Measurements from ENCODE around the gene IRF7.

Gene IRF7

GRCh38 chr11:590997-591396 lies 24.8 kb downstream of the IRF7 start:
- no peak for DNase-seq (ENCODE audit: low read depth, low spot score)
- no peak for TF ChIP-seq EZH2 (IDR thresholded peaks at IDR 0.05)
- no peak for TF ChIP-seq FOXP2 (optimal IDR thresholded peaks at IDR 0.05; ENCODE audit: control extremely low read depth, extremely low read length, insufficient read depth)
- no peak for TF ChIP-seq POLR2AphosphoS5 (IDR thresholded peaks at IDR 0.05; ENCODE audit: borderline replicate concordance, low read depth, low read length)
- Histone ChIP-seq H3K9me3 (ENCODE audit: low read depth, low read length) (no peaks in the 10 kb centered on the region), H3K36me3 (ENCODE audit: insufficient read depth, low read length) (peaks cover 84% of the 10 kb centered on the region), H3K4me3 (no peak overlapping the region), H3K9ac (ENCODE audit: insufficient read length) (no peak overlapping the region), H3K27ac (no peak overlapping the region)

GRCh38 chr11:589798-590197 lies 26.0 kb downstream of the IRF7 start:
- H3K4me3 ChIP-seq, result no peak overlapping the region
- no peaks in the 10 kb centered on the region for H3K9me3 ChIP-seq (ENCODE audit: low read depth, low read length)
- no peak overlapping the region for H3K9ac ChIP-seq (ENCODE audit: insufficient read length)
- no peak for DNase-seq (ENCODE audit: low read depth, low spot score)
- no peak overlapping the region for H3K27ac ChIP-seq
- TF ChIP-seq EZH2 (IDR thresholded peaks at IDR 0.05), result no peak
- no peak for TF ChIP-seq POLR2AphosphoS5 (IDR thresholded peaks at IDR 0.05; ENCODE audit: borderline replicate concordance, low read depth, low read length)
- TF ChIP-seq FOXP2 (optimal IDR thresholded peaks at IDR 0.05; ENCODE audit: control extremely low read depth, extremely low read length, insufficient read depth), result no peak
- H3K36me3 ChIP-seq (ENCODE audit: insufficient read depth, low read length), result peaks cover 78% of the 10 kb centered on the region

- H3K36me3 ChIP-seq (ENCODE audit: insufficient read depth, low read length), result peaks cover 72% of the 10 kb centered on the region
- TF ChIP-seq POLR2AphosphoS5 (IDR thresholded peaks at IDR 0.05; ENCODE audit: borderline replicate concordance, low read depth, low read length), result no peak
- no peak for TF ChIP-seq EZH2 (IDR thresholded peaks at IDR 0.05)
- no peak for TF ChIP-seq FOXP2 (optimal IDR thresholded peaks at IDR 0.05; ENCODE audit: control extremely low read depth, extremely low read length, insufficient read depth)
- DNase-seq (ENCODE audit: low read depth, low spot score), result no peak
- H3K4me3 ChIP-seq, result no peak overlapping the region
- no peak overlapping the region for H3K9ac ChIP-seq (ENCODE audit: insufficient read length)
- H3K9me3 ChIP-seq (ENCODE audit: low read depth, low read length), result no peaks in the 10 kb centered on the region
- H3K27ac ChIP-seq, result no peak overlapping the region
Observed at GRCh38 chr11:587978-588380, 27.8 kb downstream of the IRF7 start.

GRCh38 chr11:587546-587945 lies 28.2 kb downstream of the IRF7 start:
- H3K36me3 ChIP-seq (ENCODE audit: insufficient read depth, low read length), result peaks cover 67% of the 10 kb centered on the region
- TF ChIP-seq FOXP2 (optimal IDR thresholded peaks at IDR 0.05; ENCODE audit: control extremely low read depth, extremely low read length, insufficient read depth), result no peak
- no peak for TF ChIP-seq POLR2AphosphoS5 (IDR thresholded peaks at IDR 0.05; ENCODE audit: borderline replicate concordance, low read depth, low read length)
- no peak for TF ChIP-seq EZH2 (IDR thresholded peaks at IDR 0.05)
- no peaks in the 10 kb centered on the region for H3K9me3 ChIP-seq (ENCODE audit: low read depth, low read length)
- no peak overlapping the region for H3K9ac ChIP-seq (ENCODE audit: insufficient read length)
- no peak overlapping the region for H3K4me3 ChIP-seq
- DNase-seq (ENCODE audit: low read depth, low spot score), result no peak
- no peak overlapping the region for H3K27ac ChIP-seq

- Histone ChIP-seq H3K9me3 (ENCODE audit: low read depth, low read length) (no peaks in the 10 kb centered on the region), H3K4me3 (no peak overlapping the region), H3K9ac (ENCODE audit: insufficient read length) (no peak overlapping the region), H3K27ac (no peak overlapping the region), H3K36me3 (ENCODE audit: insufficient read depth, low read length) (peaks cover 67% of the 10 kb centered on the region)
- TF ChIP-seq FOXP2 (optimal IDR thresholded peaks at IDR 0.05; ENCODE audit: control extremely low read depth, extremely low read length, insufficient read depth), result no peak
- TF ChIP-seq EZH2 (IDR thresholded peaks at IDR 0.05), result no peak
- no peak for TF ChIP-seq POLR2AphosphoS5 (IDR thresholded peaks at IDR 0.05; ENCODE audit: borderline replicate concordance, low read depth, low read length)
- DNase-seq (ENCODE audit: low read depth, low spot score), result no peak
Observed at GRCh38 chr11:586376-587316, 29.1 kb downstream of the IRF7 start.

- Histone ChIP-seq H3K36me3 (ENCODE audit: insufficient read depth, low read length) (peaks cover 50% of the 10 kb centered on the region), H3K4me3 (no peak overlapping the region), H3K9ac (ENCODE audit: insufficient read length) (no peak overlapping the region), H3K27ac (no peak overlapping the region), H3K9me3 (ENCODE audit: low read depth, low read length) (no peaks in the 10 kb centered on the region)
- TF ChIP-seq EZH2 (IDR thresholded peaks at IDR 0.05) (no peak), FOXP2 (optimal IDR thresholded peaks at IDR 0.05; ENCODE audit: control extremely low read depth, extremely low read length, insufficient read depth) (no peak), POLR2AphosphoS5 (IDR thresholded peaks at IDR 0.05; ENCODE audit: borderline replicate concordance, low read depth, low read length) (no peak)
- DNase-seq (ENCODE audit: low read depth, low spot score), result no peak
Observed at GRCh38 chr11:584287-584686, 31.5 kb downstream of the IRF7 start.

GRCh38 chr11:581752-582151 lies 34.0 kb downstream of the IRF7 start:
- no peak overlapping the region for H3K27ac ChIP-seq
- no peaks in the 10 kb centered on the region for H3K9me3 ChIP-seq (ENCODE audit: low read depth, low read length)
- peaks cover 29% of the 10 kb centered on the region; the same call in 1 of the 2 replicates for H3K36me3 ChIP-seq (ENCODE audit: insufficient read depth, low read length)
- DNase-seq (ENCODE audit: low read depth, low spot score), result no peak
- H3K9ac ChIP-seq (ENCODE audit: insufficient read length), result no peak overlapping the region
- TF ChIP-seq FOXP2 (optimal IDR thresholded peaks at IDR 0.05; ENCODE audit: control extremely low read depth, extremely low read length, insufficient read depth), result no peak
- no peak for TF ChIP-seq EZH2 (IDR thresholded peaks at IDR 0.05)
- TF ChIP-seq POLR2AphosphoS5 (IDR thresholded peaks at IDR 0.05; ENCODE audit: borderline replicate concordance, low read depth, low read length), result no peak
- no peak overlapping the region for H3K4me3 ChIP-seq

- DNase-seq (ENCODE audit: low read depth, low spot score), result no peak
- H3K36me3 ChIP-seq (ENCODE audit: insufficient read depth, low read length), result peaks cover 25% of the 10 kb centered on the region; the same call in 1 of the 2 replicates
- TF ChIP-seq FOXP2 (optimal IDR thresholded peaks at IDR 0.05; ENCODE audit: control extremely low read depth, extremely low read length, insufficient read depth), result no peak
- TF ChIP-seq POLR2AphosphoS5 (IDR thresholded peaks at IDR 0.05; ENCODE audit: borderline replicate concordance, low read depth, low read length), result no peak
- no peak for TF ChIP-seq EZH2 (IDR thresholded peaks at IDR 0.05)
- H3K9me3 ChIP-seq (ENCODE audit: low read depth, low read length), result no peaks in the 10 kb centered on the region
- no peak overlapping the region for H3K9ac ChIP-seq (ENCODE audit: insufficient read length)
- H3K27ac ChIP-seq, result no peak overlapping the region
- H3K4me3 ChIP-seq, result no peak overlapping the region
Observed at GRCh38 chr11:581342-581741, 34.4 kb downstream of the IRF7 start.
